NB4 (cell line): ENCODE measurements around the gene ARID5A.
"Not testable (repeated sequence)": the region's sequence is repeated elsewhere in the genome, so short reads cannot be mapped to it uniquely, and the experiment has no call there.

Experiments
- DNase-seq: peaks from one replicate; pipeline ENCODE4 v3.0.0; 2010; ENCODE audit warnings: low read depth
- H3K4me3 ChIP-seq: one replicate; pipeline ENCODE4 v1.5.1; 2011; ENCODE audit warnings: mild to moderate bottlenecking, low read depth, low read length, moderate library complexity
- MYC ChIP-seq: IDR thresholded peaks from 2 replicates; pipeline ENCODE4 v1.6.1; 2011; ENCODE audit warnings: low read depth, low read length
- POLR2A ChIP-seq: IDR thresholded peaks from 2 replicates; pipeline ENCODE4 v1.6.1; 2011; ENCODE audit warnings: mild to moderate bottlenecking; ENCODE audit not compliant: insufficient read length; ENCODE audit errors: extremely low read depth
- TF ChIP-seq, protein P1 (sequence below): IDR thresholded peaks from 2 replicates; pipeline ENCODE4 v1.6.1; 2011; ENCODE audit warnings: low read depth, low read length
- TF ChIP-seq, protein P2 (sequence below): IDR thresholded peaks from one replicate; pipeline ENCODE4 v1.5.1; 2012; ENCODE audit warnings: low read depth, low read length

The ARID5A gene

DNA sequence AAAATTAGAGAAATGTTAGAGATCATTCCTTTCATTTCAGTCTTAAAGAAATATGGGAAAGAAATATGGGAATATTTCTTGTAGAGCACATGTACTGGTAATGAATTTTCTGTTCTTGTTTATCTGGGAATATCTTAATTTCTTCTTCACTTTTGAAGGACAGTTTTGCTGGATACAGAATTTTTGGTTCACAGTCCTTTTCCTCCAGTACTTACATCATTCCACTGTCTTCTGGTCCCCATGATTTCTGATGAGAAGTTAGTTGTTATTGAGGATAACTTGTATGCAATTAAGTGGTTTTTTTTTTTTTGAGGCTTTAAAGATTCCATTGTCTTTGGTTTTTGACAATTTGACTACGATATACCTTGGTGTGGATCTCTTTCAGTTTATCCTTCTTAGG lies 42.4 kb upstream of the ARID5A start:
- no peak for DNase-seq
- TF ChIP-seq, protein P1, sequence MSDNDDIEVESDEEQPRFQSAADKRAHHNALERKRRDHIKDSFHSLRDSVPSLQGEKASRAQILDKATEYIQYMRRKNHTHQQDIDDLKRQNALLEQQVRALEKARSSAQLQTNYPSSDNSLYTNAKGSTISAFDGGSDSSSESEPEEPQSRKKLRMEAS, result no peak
- TF ChIP-seq POLR2A (no peak), MYC (no peak)
- TF ChIP-seq, protein P2, sequence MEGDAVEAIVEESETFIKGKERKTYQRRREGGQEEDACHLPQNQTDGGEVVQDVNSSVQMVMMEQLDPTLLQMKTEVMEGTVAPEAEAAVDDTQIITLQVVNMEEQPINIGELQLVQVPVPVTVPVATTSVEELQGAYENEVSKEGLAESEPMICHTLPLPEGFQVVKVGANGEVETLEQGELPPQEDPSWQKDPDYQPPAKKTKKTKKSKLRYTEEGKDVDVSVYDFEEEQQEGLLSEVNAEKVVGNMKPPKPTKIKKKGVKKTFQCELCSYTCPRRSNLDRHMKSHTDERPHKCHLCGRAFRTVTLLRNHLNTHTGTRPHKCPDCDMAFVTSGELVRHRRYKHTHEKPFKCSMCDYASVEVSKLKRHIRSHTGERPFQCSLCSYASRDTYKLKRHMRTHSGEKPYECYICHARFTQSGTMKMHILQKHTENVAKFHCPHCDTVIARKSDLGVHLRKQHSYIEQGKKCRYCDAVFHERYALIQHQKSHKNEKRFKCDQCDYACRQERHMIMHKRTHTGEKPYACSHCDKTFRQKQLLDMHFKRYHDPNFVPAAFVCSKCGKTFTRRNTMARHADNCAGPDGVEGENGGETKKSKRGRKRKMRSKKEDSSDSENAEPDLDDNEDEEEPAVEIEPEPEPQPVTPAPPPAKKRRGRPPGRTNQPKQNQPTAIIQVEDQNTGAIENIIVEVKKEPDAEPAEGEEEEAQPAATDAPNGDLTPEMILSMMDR, result no peak
- H3K4me3 ChIP-seq, result no peak overlapping the region

DNA sequence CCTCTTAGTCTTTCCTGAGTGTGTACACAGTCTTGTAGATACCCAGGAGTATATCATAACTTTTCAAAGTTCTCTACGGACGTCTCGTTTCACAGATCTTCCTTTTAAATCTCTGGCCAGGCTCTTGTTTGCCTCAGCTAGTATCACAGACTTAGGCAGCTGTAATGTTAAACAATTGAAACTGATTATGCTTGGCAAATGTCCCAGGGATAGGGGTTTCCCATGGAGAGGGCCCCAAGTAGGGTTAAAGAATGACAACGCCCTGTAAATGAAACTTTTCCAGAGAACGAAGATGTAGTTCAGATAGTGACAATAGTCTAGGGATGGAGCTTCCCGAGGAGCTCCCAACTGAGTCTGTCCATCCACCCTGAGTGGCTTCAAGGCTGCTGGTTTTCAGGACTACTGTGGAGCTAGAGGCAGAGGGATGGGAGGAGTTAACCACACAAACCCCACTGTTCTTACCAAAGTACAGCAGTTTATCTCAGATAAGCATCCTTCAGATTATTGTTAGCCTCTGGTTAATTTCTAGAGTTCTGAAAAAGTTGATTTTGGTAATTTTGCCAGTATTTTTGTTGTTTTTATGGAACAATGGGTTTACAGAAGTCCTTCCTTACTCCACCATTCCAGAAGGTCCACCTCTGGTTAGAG lies 40.4 kb upstream of the ARID5A start:
- no peak for DNase-seq
- TF ChIP-seq, protein P2, result no peak
- TF ChIP-seq, protein P1, result no peak
- TF ChIP-seq MYC (no peak), POLR2A (no peak)
- no peak overlapping the region for H3K4me3 ChIP-seq

DNA sequence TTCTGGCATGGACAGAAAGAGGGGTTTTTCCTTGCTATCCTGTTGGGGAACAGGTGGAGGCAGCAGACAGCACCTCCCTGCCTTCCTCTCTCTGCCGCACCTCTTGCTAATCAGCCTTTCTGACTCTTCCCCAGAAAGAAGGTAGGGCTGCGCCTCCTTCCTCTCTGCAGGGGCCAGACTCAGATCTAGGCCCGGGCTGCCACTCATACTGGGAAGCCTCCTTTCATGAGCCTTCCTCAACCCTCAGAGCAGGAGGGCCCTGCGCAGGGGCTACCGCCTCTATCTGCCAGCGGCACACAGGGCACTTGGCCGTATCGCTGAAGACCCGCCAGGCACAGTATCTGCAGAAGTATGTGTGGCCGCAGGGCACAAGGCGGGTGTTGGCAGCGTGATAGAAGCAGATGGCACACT lies 38.5 kb upstream of the ARID5A start:
- TF ChIP-seq, protein P1, result no peak
- TF ChIP-seq MYC (no peak), POLR2A (no peak)
- TF ChIP-seq, protein P2, result no peak
- DNase-seq, result no peak

DNA sequence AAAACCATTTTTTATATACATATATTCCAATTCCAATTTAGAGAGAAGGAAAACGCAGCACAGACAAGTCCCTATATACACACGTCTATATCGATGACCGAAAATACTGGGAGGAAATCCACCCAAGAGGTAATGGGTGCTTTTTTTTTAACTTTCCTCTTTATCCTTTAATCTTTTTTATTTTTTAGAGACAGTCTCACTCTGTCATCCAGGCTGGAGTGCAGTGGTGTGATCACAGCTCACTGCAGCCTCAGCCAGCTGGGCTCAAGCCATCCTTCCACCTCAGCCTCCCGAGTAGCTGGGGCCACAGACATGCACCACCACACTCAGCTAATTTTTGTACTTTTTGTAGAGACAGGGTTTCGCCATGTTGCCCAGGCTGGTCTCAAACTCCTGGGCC lies 37.9 kb upstream of the ARID5A start:
- H3K4me3 ChIP-seq, DNase-seq: not testable (repeated sequence)

More for the DNA sequence above, 38.5 kb upstream of the ARID5A start:
- H3K4me3 ChIP-seq, result no peak overlapping the region

DNA sequence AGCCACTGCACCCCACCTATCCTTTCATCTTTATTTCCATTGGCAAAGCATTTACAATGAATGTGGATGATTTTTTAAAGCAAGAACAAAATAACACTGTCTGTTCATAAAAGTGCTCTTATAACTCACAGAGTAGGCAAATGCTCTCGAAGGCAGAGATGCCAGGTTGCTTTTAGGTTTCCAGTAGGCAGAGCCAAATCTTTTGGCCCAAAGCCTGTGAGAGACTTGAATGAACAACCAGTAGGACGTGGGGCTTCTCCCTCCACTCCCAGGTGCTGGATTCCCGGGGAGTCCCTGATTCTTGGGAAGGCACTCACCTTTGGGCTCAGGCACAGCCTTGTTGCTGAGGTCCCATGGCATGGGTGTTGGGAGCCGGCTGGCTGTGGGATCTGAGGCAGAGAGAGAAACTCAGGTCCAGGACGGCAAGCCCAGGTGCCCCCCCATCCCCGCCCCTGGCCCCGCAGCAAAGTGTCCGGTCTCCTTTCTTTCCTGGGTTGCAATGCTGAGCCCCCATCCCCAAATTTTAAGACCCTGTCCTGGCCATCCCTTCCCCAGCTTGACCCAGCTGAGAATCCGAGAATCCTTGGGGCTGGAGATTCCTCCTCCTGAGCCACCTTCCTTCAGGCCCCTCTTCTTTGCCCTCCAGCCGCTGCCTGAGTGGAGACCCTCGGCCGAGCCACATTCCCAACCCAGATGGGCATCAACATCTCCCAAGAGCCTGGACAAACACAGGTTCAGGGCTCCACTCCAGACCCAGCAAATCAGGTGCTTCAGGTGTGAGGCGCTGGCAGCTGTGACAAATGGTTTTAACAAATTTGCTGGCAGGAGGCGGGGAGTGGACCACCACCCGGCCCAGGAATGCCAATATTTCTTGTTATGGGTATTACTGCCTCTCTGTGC lies 37.2 kb upstream of the ARID5A start:
- TF ChIP-seq, protein P2, result no peak
- TF ChIP-seq POLR2A, result no peak
- TF ChIP-seq, protein P1, result no peak
- no peak for DNase-seq
- no peak overlapping the region for H3K4me3 ChIP-seq

DNA sequence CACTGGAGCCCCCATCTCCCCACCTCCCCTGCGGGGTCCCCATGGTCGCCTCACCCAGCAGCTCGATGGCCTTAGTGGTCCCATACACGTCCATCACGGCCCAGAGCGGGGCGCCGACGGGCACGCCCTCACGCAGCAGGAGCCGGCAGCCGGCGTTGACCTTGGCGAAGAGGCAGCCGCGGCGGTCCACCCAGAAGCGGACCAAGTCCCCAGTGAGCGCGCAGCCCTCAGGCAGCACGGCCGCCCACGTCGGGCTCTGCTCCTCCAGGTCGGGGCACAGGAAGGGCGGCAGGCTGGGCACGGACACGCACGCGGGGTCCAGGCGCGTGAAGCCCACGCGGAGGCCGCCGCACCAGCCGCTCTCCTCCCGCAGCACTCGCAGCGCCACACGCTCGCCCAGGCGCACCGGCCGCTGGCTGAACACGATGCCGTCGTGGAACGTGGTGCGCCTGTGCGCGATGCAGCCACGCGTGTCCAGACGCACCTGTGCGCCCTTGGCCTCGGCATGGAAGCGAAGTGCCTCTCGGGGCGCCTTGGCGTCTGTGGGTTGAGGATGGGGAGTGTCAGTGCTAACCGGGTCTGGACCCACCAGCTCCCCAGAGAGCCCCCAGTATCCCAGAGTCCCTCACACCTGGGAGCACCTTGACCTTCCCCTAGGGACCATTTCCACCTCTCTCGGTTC lies 36.0 kb upstream of the ARID5A start:
- TF ChIP-seq, protein P1, result no peak
- no peak for TF ChIP-seq MYC
- TF ChIP-seq, protein P2, result no peak
- TF ChIP-seq POLR2A, result no peak
- no peak for DNase-seq
- no peak overlapping the region for H3K4me3 ChIP-seq
